Spleen (tissue), 11 donors: ENCODE measurements around the gene POLR1H. TPM values are rescaled to one million over a fixed set of nuclear protein-coding genes. Genes with fewer than 3 reads are reported as not detected.

Experiments used
- DNase-seq: peaks from one replicate; pipeline ENCODE4 v3.0.0-alpha.2; 2020
- H3K27ac ChIP-seq, 8 donors: fragments of 200-600 bp; sonication (generic) in 7 of 8; 1 replicate in 4 of 8; 2 replicates in 4 of 8; pipeline versions ENCODE4 v1.5.0 to v1.8.0; 2016 to 2021; ENCODE audit warnings: inconsistent platforms in 4 of 8, mild to moderate bottlenecking in 4 of 8, moderate library complexity in 1 of 8
- H3K27me3 ChIP-seq, 7 donors: fragments of 200-600 bp; sonication (generic) in 6 of 7; replicated peaks in 1 of 7; 1 replicate in 4 of 7; 2 replicates in 3 of 7; pipeline versions ENCODE4 v1.5.0 to v1.8.0; 2016 to 2021; ENCODE audit warnings: inconsistent platforms in 3 of 7, mild to moderate bottlenecking in 1 of 7
- H3K36me3 ChIP-seq, 6 donors: fragments of 200-600 bp; sonication (generic) in 5 of 6; 1 replicate in 4 of 6; 2 replicates in 2 of 6; pipeline versions ENCODE4 v1.5.0 to v1.8.0; 2016 to 2021; ENCODE audit warnings: inconsistent platforms in 2 of 6
- H3K4me1 ChIP-seq, 6 donors: fragments of 200-600 bp; sonication (generic) in 5 of 6; 1 replicate in 3 of 6; 2 replicates in 3 of 6; pipeline versions ENCODE4 v1.5.0 to v1.8.0; 2016 to 2021; ENCODE audit warnings: inconsistent platforms in 3 of 6
- H3K4me3 ChIP-seq, 8 donors: fragments of 200-600 bp; sonication (generic) in 7 of 8; 1 replicate in 4 of 8; 2 replicates in 4 of 8; pipeline versions ENCODE4 v1.5.0 to v1.8.0; 2016 to 2021; ENCODE audit warnings: inconsistent platforms in 4 of 8, mild to moderate bottlenecking in 4 of 8, moderate library complexity in 2 of 8
- H3K9me3 ChIP-seq, 8 donors: fragments of 200-600 bp; sonication (generic) in 7 of 8; 1 replicate in 4 of 8; 2 replicates in 4 of 8; pipeline versions ENCODE4 v1.5.0 to v1.8.0; 2016 to 2021; ENCODE audit warnings: inconsistent platforms in 4 of 8
- CTCF ChIP-seq, 11 experiments: fragments of 200-600 bp in 7 of 11; fragments of 450-650 bp in 4 of 11; sonication (generic) in 4 of 11; IDR thresholded peaks in 8 of 11; conservative IDR thresholded peaks in 3 of 11; 1 replicate in 7 of 11; 2 replicates in 4 of 11; pipeline versions ENCODE4 v1.4.0 to v1.8.0; 2016 to 2021; ENCODE audit warnings: antibody characterized with exemption in 11 of 11, inconsistent platforms in 4 of 11, mild to moderate bottlenecking in 1 of 11
- POLR2A ChIP-seq, 3 donors: fragments of 450-650 bp; IDR thresholded peaks; one replicate each; pipeline ENCODE4 v1.5.1; 2017; ENCODE audit warnings: antibody characterized with exemption in 3 of 3, mild to moderate bottlenecking in 1 of 3
- POLR2AphosphoS5 ChIP-seq, 3 donors: sonication (generic); formaldehyde crosslinking; IDR thresholded peaks; one replicate each; pipeline ENCODE4 v1.5.1; 2017; ENCODE audit warnings: antibody characterized with exemption in 3 of 3
- WGBS, 5 donors: extraction: QIAGEN DNeasy Blood & Tissue Kit in 3 of 5; methylation state at CpG; one replicate each; pipeline versions ENCODE4 v1.1.5 to v1.1.7; 2013 to 2018; 5-methylcytosine and 5-hydroxymethylcytosine counted together
- intact Hi-C: fragments of 100-400 bp; cut with DNase I; formaldehyde crosslinking; loops from one replicate; pipeline ENCODE4 v1.15.0; 2023; ENCODE audit warnings: low total_unique reads
- polyA plus RNA-seq, 3 donors: library from polyadenylated mRNA; stranded (reverse); fragments of 200-250 nt; gene quantifications; one replicate each; pipeline ENCODE4 v1.2.1, GENCODE V29; 2013
- total RNA-seq, 7 donors: library from RNA; depleted of rRNA in 3 of 7; stranded (reverse); fragments of >200 nt in 3 of 7; fragmentation: NEBNext Ultra II Directional in 4 of 7; extraction: Animal tissue kit (Norgen Biotek cat#: 25700) in 4 of 7; gene quantifications; one replicate each; pipeline versions ENCODE4 v1.1.0 to v1.2.1, GENCODE V29; 2016 to 2021
- donor health status: healthy with polysubstance abuse.
- donor health status: DM: no; HTN: no; CAD: no; lungs with moderate emphysema.
- donor health status: DM: no; HTN: no; CAD: no.
- donor health status: Bipolar disorder and iron deficiency.
- donor health status: healthy.
- donor health status: DM: no; HTN: no; CAD: no.
- donor health status: DM: yes; HTN: yes; CAD: no.

Gene POLR1H
- total and polyA plus RNA-seq, 10 donors, result 21.0 to 78.6 (median 27.2) TPM

GRCh38 chr6:30060606-30061091, 416 bp upstream of the POLR1H start:
- Histone ChIP-seq H3K4me3 (peak overlapping the region; percentile 68 to 97 (median 84)), H3K27me3 (no peaks in the 10 kb centered on the region), H3K27ac (peak overlapping the region; percentile 87 to 94 (median 92)), H3K4me1 (peaks cover 21 to 59% (median 34%) of the 10 kb centered on the region in 6 donors), H3K9me3 (no peaks in the 10 kb centered on the region), H3K36me3 (peaks cover 2 to 51% (median 28%) of the 10 kb centered on the region in 6 donors)
- intact Hi-C loops, result no loop called here
- WGBS, 5 donors, result 0 to 1% (median 0%) methylated on average over 24 of the region's 24 CpGs
- DNase-seq, result peak; percentile 85
- TF ChIP-seq POLR2A (IDR thresholded peaks at IDR 0.05) (no peak), POLR2AphosphoS5 (IDR thresholded peaks at IDR 0.05) (no peak), CTCF (IDR thresholded peaks at IDR 0.05 in 8 of 11, conservative IDR thresholded peaks at IDR 0.05 in 3 of 11) (no peak)

GRCh38 chr6:30061858-30062458, 893 bp downstream of the POLR1H start:
- TF ChIP-seq CTCF (IDR thresholded peaks at IDR 0.05 in 8 of 11, conservative IDR thresholded peaks at IDR 0.05 in 3 of 11) (no peak), POLR2A (IDR thresholded peaks at IDR 0.05) (no peak), POLR2AphosphoS5 (IDR thresholded peaks at IDR 0.05) (no peak)
- Histone ChIP-seq H3K27ac (peak overlapping the region; percentile 87 to 94 (median 92)), H3K4me1 (peaks cover 21 to 68% (median 42%) of the 10 kb centered on the region in 6 donors), H3K36me3 (peaks cover 0 to 38% (median 20%) of the 10 kb centered on the region in 6 donors), H3K4me3 (peak overlapping the region; percentile 68 to 97 (median 84)), H3K27me3 (no peaks in the 10 kb centered on the region), H3K9me3 (no peaks in the 10 kb centered on the region)
- 52 to 59% (median 55%) methylated on average over 13 of the region's 13 CpGs for WGBS, 5 donors
- no peak for DNase-seq
- intact Hi-C loops, result no loop called here

GRCh38 chr6:30062471-30063178, 1.6 kb downstream of the POLR1H start:
- H3K36me3 ChIP-seq, result peaks cover 0 to 32% (median 13%) of the 10 kb centered on the region in 6 donors
- no peak for TF ChIP-seq POLR2AphosphoS5 (IDR thresholded peaks at IDR 0.05)
- TF ChIP-seq CTCF (IDR thresholded peaks at IDR 0.05 in 8 of 11, conservative IDR thresholded peaks at IDR 0.05 in 3 of 11), result no peak
- no peak for TF ChIP-seq POLR2A (IDR thresholded peaks at IDR 0.05)
- intact Hi-C loops, result no loop called here
- peaks cover 23 to 72% (median 45%) of the 10 kb centered on the region in 6 donors for H3K4me1 ChIP-seq
- no peaks in the 10 kb centered on the region for H3K9me3 ChIP-seq
- no peak for DNase-seq
- H3K27me3 ChIP-seq, result no peaks in the 10 kb centered on the region
- H3K27ac ChIP-seq, result peak overlapping the region in 5 of 8 donors; percentile 91 to 94 (median 93)
- WGBS, 5 donors, result 89 to 95% (median 93%) methylated on average over 7 of the region's 7 CpGs
- peak overlapping the region in 6 of 8 donors; percentile 80 to 97 (median 86) for H3K4me3 ChIP-seq

- WGBS, 5 donors, result 67 to 90% (median 71%) methylated on average over 2 of the region's 2 CpGs
- TF ChIP-seq POLR2AphosphoS5 (IDR thresholded peaks at IDR 0.05), result no peak
- TF ChIP-seq CTCF (IDR thresholded peaks at IDR 0.05 in 8 of 11, conservative IDR thresholded peaks at IDR 0.05 in 3 of 11), result no peak
- TF ChIP-seq POLR2A (IDR thresholded peaks at IDR 0.05), result no peak
- Histone ChIP-seq H3K27me3 (no peaks in the 10 kb centered on the region), H3K4me1 (peaks cover 30 to 79% (median 51%) of the 10 kb centered on the region in 6 donors), H3K36me3 (peaks cover 0 to 25% (median 9%) of the 10 kb centered on the region in 6 donors), H3K9me3 (no peaks in the 10 kb centered on the region), H3K4me3 (no peak overlapping the region), H3K27ac (no peak overlapping the region)
- intact Hi-C loops, result no loop called here
- DNase-seq, result no peak
Measured at GRCh38 chr6:30063315-30063714, 2.2 kb downstream of the POLR1H start.
